H9 (cell line): ENCODE measurements around the gene GON7. TPM values are rescaled to one million over a fixed set of nuclear protein-coding genes. Genes with fewer than 3 reads are reported as not detected.

Experiments
- DNase-seq: peaks from one replicate; pipeline ENCODE4 v3.0.0-alpha.2; 2017
- H2AFZ ChIP-seq: one replicate; pipeline ENCODE4 v1.6.1; 2013; ENCODE audit warnings: mild to moderate bottlenecking, low read length, control low read depth, moderate library complexity
- H2AK5ac ChIP-seq: 2 replicates; pipeline ENCODE4 v1.6.1; 2013; ENCODE audit warnings: low read length, control low read depth, mixed read lengths; ENCODE audit not compliant: insufficient read length
- H2BK120ac ChIP-seq: one replicate; pipeline ENCODE4 v1.6.1; 2013; ENCODE audit warnings: low read depth, mild to moderate bottlenecking, low read length, control low read depth, inconsistent platforms; ENCODE audit not compliant: poor library complexity, severe bottlenecking
- H2BK12ac ChIP-seq: 2 replicates; pipeline ENCODE4 v1.6.1; 2013; ENCODE audit warnings: low read length, control low read depth, mixed read lengths, low read depth; ENCODE audit not compliant: insufficient read length
- H2BK15ac ChIP-seq: 2 replicates; pipeline ENCODE4 v1.6.1; 2013; ENCODE audit warnings: low read depth, low read length, control low read depth
- H2BK20ac ChIP-seq: one replicate; pipeline ENCODE4 v1.6.1; 2013; ENCODE audit warnings: low read depth, mild to moderate bottlenecking, low read length, control low read depth, inconsistent platforms; ENCODE audit not compliant: poor library complexity, severe bottlenecking
- H2BK5ac ChIP-seq: 2 replicates; pipeline ENCODE4 v1.6.1; 2013; ENCODE audit warnings: low read length, control low read depth, mixed read lengths; ENCODE audit not compliant: insufficient read length
- H3K14ac ChIP-seq: 2 replicates; pipeline ENCODE4 v1.6.1; 2013; ENCODE audit warnings: low read length, control low read depth; ENCODE audit not compliant: insufficient read depth
- H3K18ac ChIP-seq: 2 replicates; pipeline ENCODE4 v1.6.1; 2013; ENCODE audit warnings: low read depth, mild to moderate bottlenecking, mixed read lengths, low read length, control low read depth; ENCODE audit not compliant: insufficient read length
- H3K23ac ChIP-seq: 2 replicates; pipeline ENCODE4 v1.6.1; 2013; ENCODE audit warnings: low read length, control low read depth, mixed read lengths, low read depth; ENCODE audit not compliant: insufficient read length
- H3K23me2 ChIP-seq: 2 replicates; pipeline ENCODE4 v1.6.1; 2013; ENCODE audit warnings: low read depth, mild to moderate bottlenecking, mixed read lengths, low read length, control low read depth; ENCODE audit not compliant: insufficient read length, poor library complexity, severe bottlenecking
- H3K27ac ChIP-seq: 2 replicates; pipeline ENCODE4 v1.5.1; 2013; ENCODE audit warnings: low read length, control low read depth, mixed read lengths, low read depth; ENCODE audit not compliant: insufficient read length
- H3K27me3 ChIP-seq: 2 replicates; pipeline ENCODE4 v1.6.1; 2013; ENCODE audit warnings: low read length, control low read depth, inconsistent platforms; ENCODE audit not compliant: insufficient read depth
- H3K4ac ChIP-seq: 2 replicates; pipeline ENCODE4 v1.6.1; 2013; ENCODE audit warnings: low read depth, mild to moderate bottlenecking, control low read depth, inconsistent platforms, low read length, moderate library complexity
- H3K4me1 ChIP-seq: 2 replicates; pipeline ENCODE4 v1.6.1; 2013; ENCODE audit warnings: low read length, control low read depth, inconsistent platforms; ENCODE audit not compliant: insufficient read depth
- H3K4me2 ChIP-seq: 2 replicates; pipeline ENCODE4 v1.6.1; 2013; ENCODE audit warnings: low read length, control low read depth, mixed read lengths; ENCODE audit not compliant: insufficient read length, insufficient read depth
- H3K56ac ChIP-seq: 2 replicates; pipeline ENCODE4 v1.6.1; 2013; ENCODE audit warnings: low read depth, mild to moderate bottlenecking, mixed read lengths, low read length, control low read depth; ENCODE audit not compliant: insufficient read length
- H3K79me1 ChIP-seq: 2 replicates; pipeline ENCODE4 v1.6.1; 2013; ENCODE audit warnings: low read depth, mild to moderate bottlenecking, moderate library complexity, low read length, control low read depth, inconsistent platforms; ENCODE audit not compliant: insufficient read depth, poor library complexity, severe bottlenecking
- H3K79me2 ChIP-seq: 2 replicates; pipeline ENCODE4 v1.6.1; 2013; ENCODE audit warnings: low read length, control low read depth, inconsistent platforms; ENCODE audit not compliant: insufficient read depth
- H3K9ac ChIP-seq: 2 replicates; pipeline ENCODE4 v1.6.1; 2013; ENCODE audit warnings: low read length, control low read depth, mixed read lengths; ENCODE audit not compliant: insufficient read length; ENCODE audit errors: extremely low read depth
- H3K9me3 ChIP-seq: one replicate; pipeline ENCODE4 v1.6.1; 2013; ENCODE audit warnings: low read depth, low read length, inconsistent platforms; ENCODE audit not compliant: control insufficient read depth
- H3T11ph ChIP-seq: one replicate; pipeline ENCODE4 v1.6.1; 2013; ENCODE audit warnings: mild to moderate bottlenecking, low read length, control low read depth, inconsistent platforms
- H4K20me1 ChIP-seq: one replicate; pipeline ENCODE4 v1.6.1; 2013; ENCODE audit not compliant: control insufficient read depth, insufficient read length, insufficient read depth
- H4K5ac ChIP-seq: 2 replicates; pipeline ENCODE4 v1.6.1; 2013; ENCODE audit warnings: low read depth, mild to moderate bottlenecking, mixed read lengths, low read length, control low read depth; ENCODE audit not compliant: insufficient read length
- H4K8ac ChIP-seq: replicated peaks from 2 replicates; pipeline ENCODE4 v1.6.1; 2013; ENCODE audit warnings: low read length, control low read depth, mixed read lengths, low read depth; ENCODE audit not compliant: insufficient read length
- H4K91ac ChIP-seq: 2 replicates; pipeline ENCODE4 v1.6.1; 2013; ENCODE audit warnings: low read depth, mild to moderate bottlenecking, moderate library complexity, mixed read lengths, low read length, control low read depth; ENCODE audit not compliant: insufficient read length
- H3K27ac Mint-ChIP-seq, 3 experiments: 2 replicates in 2 of 3; 3 replicates in 1 of 3; pipeline ENCODE4 v1.8.0; 2020 to 2021; ENCODE audit warnings: mixed read lengths in 3 of 3, mild to moderate bottlenecking in 1 of 3, moderate library complexity in 1 of 3
- H3K27me3 Mint-ChIP-seq: 2 replicates; pipeline ENCODE4 v1.8.0; 2021; ENCODE audit warnings: low read depth, mild to moderate bottlenecking, moderate library complexity, mixed read lengths
- H3K36me3 Mint-ChIP-seq, 3 experiments: 2 replicates in 2 of 3; 3 replicates in 1 of 3; pipeline ENCODE4 v1.8.0; 2020 to 2021; ENCODE audit warnings: low read depth in 3 of 3, mixed read lengths in 3 of 3; ENCODE audit not compliant: insufficient read depth in 1 of 3
- H3K4me1 Mint-ChIP-seq, 2 experiments: 2 replicates each; pipeline ENCODE4 v1.8.0; 2020; ENCODE audit warnings: mixed read lengths in 2 of 2
- H3K4me3 Mint-ChIP-seq, 2 experiments: 2 replicates in 1 of 2; 3 replicates in 1 of 2; pipeline ENCODE4 v1.8.0; 2020 to 2021; ENCODE audit warnings: mild to moderate bottlenecking in 2 of 2, mixed read lengths in 2 of 2, moderate library complexity in 1 of 2
- H3K9me3 Mint-ChIP-seq, 2 experiments: 2 replicates in 1 of 2; 3 replicates in 1 of 2; pipeline ENCODE4 v1.8.0; 2020; ENCODE audit warnings: mild to moderate bottlenecking in 2 of 2, mixed read lengths in 2 of 2, moderate library complexity in 1 of 2
- total RNA-seq: library from RNA; stranded (reverse); gene quantifications from 2 replicates; pipeline ENCODE4 v1.2.1, GENCODE V29; 2021
- TF ChIP-seq, protein P1 (sequence below): fragments of 200-600 bp; sonication (generic); conservative IDR thresholded peaks from 3 replicates; pipeline ENCODE4 v1.8.0; 2021; ENCODE audit warnings: antibody characterized with exemption, mild to moderate bottlenecking

The GON7 gene
- total RNA-seq, 1 experiment from 2014 or later: 6.8 TPM

DNA sequence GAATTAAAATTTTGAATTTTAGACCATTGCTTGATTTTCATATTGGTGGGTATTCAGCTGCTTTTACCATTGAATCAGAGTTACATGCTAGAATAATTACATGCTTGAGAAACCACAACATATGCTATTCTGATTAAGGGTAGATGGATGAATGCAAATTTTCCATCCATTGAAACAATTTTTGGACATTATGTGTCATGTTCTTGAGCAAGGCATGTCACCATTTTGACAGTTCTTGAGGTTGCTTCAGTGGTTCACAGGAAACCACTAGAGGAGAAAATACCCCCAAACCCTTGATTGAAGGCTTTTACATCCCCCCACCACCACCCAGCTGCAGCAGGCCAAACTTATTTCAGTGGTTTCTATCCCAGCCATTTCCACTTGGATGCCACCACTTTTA is 13.6 kb upstream of the GON7 start:
- Histone ChIP-seq H3K79me1 (no peaks in the 10 kb centered on the region), H3K79me2 (no peaks in the 10 kb centered on the region), H4K20me1 (no peaks in the 10 kb centered on the region), H3K23me2 (no peaks in the 10 kb centered on the region), H3K4ac (no peak overlapping the region), H2BK12ac (no peak overlapping the region), H3K27ac (no peak overlapping the region), H2AFZ (no peak overlapping the region), H3K4me1 (no peaks in the 10 kb centered on the region), H3K23ac (no peak overlapping the region), H3K4me2 (no peak overlapping the region), H4K8ac (no peak overlapping the region), H3K9me3 (no peaks in the 10 kb centered on the region), H2BK5ac (no peak overlapping the region), H4K91ac (no peak overlapping the region), H2BK20ac (no peak overlapping the region), H3K9ac (no peak overlapping the region), H3K27me3 (no peaks in the 10 kb centered on the region), H3K56ac (no peak overlapping the region), H3T11ph (no peak overlapping the region), H2AK5ac (no peak overlapping the region), H3K18ac (no peak overlapping the region), H4K5ac (no peak overlapping the region), H3K14ac (no peak overlapping the region), H2BK120ac (no peak overlapping the region), H2BK15ac (no peak overlapping the region)
- Mint-ChIP-seq H3K4me1 (no peaks in the 10 kb centered on the region), H3K4me3 (no peak overlapping the region), H3K36me3 (peaks cover 25 to 65% (median 64%) of the 10 kb centered on the region in 3 experiments; a peak in 6 of 7 replicates), H3K9me3 (no peaks in the 10 kb centered on the region), H3K27me3 (no peaks in the 10 kb centered on the region), H3K27ac (no peak overlapping the region)
- no peak for DNase-seq
- TF ChIP-seq, protein P1, sequence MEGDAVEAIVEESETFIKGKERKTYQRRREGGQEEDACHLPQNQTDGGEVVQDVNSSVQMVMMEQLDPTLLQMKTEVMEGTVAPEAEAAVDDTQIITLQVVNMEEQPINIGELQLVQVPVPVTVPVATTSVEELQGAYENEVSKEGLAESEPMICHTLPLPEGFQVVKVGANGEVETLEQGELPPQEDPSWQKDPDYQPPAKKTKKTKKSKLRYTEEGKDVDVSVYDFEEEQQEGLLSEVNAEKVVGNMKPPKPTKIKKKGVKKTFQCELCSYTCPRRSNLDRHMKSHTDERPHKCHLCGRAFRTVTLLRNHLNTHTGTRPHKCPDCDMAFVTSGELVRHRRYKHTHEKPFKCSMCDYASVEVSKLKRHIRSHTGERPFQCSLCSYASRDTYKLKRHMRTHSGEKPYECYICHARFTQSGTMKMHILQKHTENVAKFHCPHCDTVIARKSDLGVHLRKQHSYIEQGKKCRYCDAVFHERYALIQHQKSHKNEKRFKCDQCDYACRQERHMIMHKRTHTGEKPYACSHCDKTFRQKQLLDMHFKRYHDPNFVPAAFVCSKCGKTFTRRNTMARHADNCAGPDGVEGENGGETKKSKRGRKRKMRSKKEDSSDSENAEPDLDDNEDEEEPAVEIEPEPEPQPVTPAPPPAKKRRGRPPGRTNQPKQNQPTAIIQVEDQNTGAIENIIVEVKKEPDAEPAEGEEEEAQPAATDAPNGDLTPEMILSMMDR: no peak
